Thyroid gland (tissue), 4 donors: ENCODE data around the gene STIM2.

ENCODE experiments used
- POLR2A ChIP-seq, 2 donors: fragments of 450-650 bp; IDR thresholded peaks; one replicate each; pipeline ENCODE4 v1.6.1; 2017; ENCODE audit warnings: antibody characterized with exemption in 2 of 2, mild to moderate bottlenecking in 2 of 2, moderate library complexity in 1 of 2
- TF ChIP-seq, protein P1 (sequence below), 6 experiments: fragments of 200-600 bp in 3 of 6; fragments of 450-650 bp in 3 of 6; sonication (generic) in 3 of 6; IDR thresholded peaks; one replicate each; pipeline ENCODE4 v1.5.1; 2016 to 2019; ENCODE audit warnings: antibody characterized with exemption in 6 of 6, mild to moderate bottlenecking in 2 of 6, inconsistent platforms in 1 of 6, moderate library complexity in 1 of 6

DNA sequence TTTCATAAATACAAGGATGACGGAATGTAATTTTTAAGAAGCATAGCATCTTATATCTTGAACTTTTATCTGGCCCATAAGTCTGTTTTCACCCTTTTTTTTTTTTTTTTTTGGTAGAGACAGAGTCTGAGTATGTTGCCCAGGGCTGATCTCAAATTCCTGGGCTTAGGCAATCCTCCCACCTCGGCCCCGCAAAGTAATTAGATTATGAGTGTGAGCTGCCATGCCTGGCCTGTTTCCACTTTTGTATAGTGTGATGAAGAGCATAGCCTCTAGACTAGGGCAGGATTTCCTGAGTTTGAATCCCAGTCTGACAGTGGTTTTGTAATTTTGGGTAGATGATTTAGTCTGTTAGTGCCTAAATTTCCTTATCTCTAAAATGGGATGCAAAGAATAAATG lies 11.0 kb downstream of the STIM2 start:
- TF ChIP-seq, protein P1, sequence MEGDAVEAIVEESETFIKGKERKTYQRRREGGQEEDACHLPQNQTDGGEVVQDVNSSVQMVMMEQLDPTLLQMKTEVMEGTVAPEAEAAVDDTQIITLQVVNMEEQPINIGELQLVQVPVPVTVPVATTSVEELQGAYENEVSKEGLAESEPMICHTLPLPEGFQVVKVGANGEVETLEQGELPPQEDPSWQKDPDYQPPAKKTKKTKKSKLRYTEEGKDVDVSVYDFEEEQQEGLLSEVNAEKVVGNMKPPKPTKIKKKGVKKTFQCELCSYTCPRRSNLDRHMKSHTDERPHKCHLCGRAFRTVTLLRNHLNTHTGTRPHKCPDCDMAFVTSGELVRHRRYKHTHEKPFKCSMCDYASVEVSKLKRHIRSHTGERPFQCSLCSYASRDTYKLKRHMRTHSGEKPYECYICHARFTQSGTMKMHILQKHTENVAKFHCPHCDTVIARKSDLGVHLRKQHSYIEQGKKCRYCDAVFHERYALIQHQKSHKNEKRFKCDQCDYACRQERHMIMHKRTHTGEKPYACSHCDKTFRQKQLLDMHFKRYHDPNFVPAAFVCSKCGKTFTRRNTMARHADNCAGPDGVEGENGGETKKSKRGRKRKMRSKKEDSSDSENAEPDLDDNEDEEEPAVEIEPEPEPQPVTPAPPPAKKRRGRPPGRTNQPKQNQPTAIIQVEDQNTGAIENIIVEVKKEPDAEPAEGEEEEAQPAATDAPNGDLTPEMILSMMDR (IDR thresholded peaks at IDR 0.05), result no peak
- no peak for TF ChIP-seq POLR2A (IDR thresholded peaks at IDR 0.05)
